ENCODE data around the gene NABP2. TPM values are rescaled to one million over a fixed set of nuclear protein-coding genes. Genes with fewer than 3 reads are reported as not detected.

Gene NABP2
- polyA plus RNA-seq, 1 donor (not counting 4 experiments of a cell fraction or from before 2014, with no cell fraction given): 53.5 TPM

DNA sequence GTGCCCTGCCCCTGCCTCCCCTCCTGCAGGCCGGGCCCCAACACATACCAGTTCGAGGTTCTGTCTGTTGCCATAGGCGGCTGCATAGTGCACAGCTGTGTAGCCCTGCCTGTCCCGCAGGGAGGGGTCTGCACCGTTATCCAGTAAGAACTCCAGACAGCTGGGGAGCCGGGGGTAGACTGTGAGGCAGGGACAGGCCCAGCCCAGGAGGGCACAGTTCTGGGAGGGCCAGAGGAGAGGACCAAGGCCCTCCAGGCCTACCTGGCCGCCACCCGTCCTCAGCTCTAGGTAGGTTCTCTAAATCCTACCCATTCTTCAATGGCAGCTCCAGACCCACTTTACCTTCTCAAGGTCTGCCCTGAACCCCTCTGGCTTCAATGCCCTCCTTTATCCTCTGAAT, 24.6 kb downstream of the NABP2 start:
- Histone ChIP-seq H3K36me3 (ENCODE audit: control insufficient read depth in 2 of 2, extremely low read depth in 1 of 2, insufficient read depth in 2 of 2, low read length in 2 of 2) (peaks cover 54 to 55% of the 10 kb centered on the region in 2 experiments), H3K27ac (ENCODE audit: control insufficient read depth, insufficient read depth, low read length) (no peak overlapping the region), H4K20me1 (ENCODE audit: control insufficient read depth, extremely low read depth, insufficient read depth, low read length) (no peaks in the 10 kb centered on the region), H3K9me3 (ENCODE audit: control insufficient read depth, low read depth, low read length) (no peaks in the 10 kb centered on the region), H3K79me2 (ENCODE audit: control insufficient read depth, insufficient read depth, low read length) (peaks cover 20% of the 10 kb centered on the region), H3K4me1 (ENCODE audit: control insufficient read depth, extremely low read depth, insufficient read depth, low read length) (no peaks in the 10 kb centered on the region), H3K4me3 (ENCODE audit: control insufficient read depth in 2 of 3, extremely low read depth in 1 of 3, insufficient read depth in 2 of 3, low read depth in 1 of 3, low read length in 3 of 3) (no peak overlapping the region), H3K27me3 (ENCODE audit: control insufficient read depth, extremely low read depth, insufficient read depth, low read length) (no peaks in the 10 kb centered on the region), H3K9ac (ENCODE audit: control insufficient read depth, extremely low read depth, insufficient read depth, low read length) (no peak overlapping the region), H2AFZ (ENCODE audit: control insufficient read depth, low read length) (no peak overlapping the region), H3K9me1 (ENCODE audit: control insufficient read depth, extremely low read depth, insufficient read depth, low read length) (no peaks in the 10 kb centered on the region), H3K4me2 (ENCODE audit: control insufficient read depth, extremely low read depth, insufficient read depth, low read depth, low read length) (no peak overlapping the region)
- FAIRE-seq (no peak), DNase-seq (ENCODE audit: low read depth, low spot score) (no peak)
- dilution Hi-C loops (cut with MboI; ENCODE audit: extremely low pct_ligation_motif_present, low sequenced_read_pairs): no loop called here
- no peak for TF ChIP-seq EZH2 (IDR thresholded peaks at IDR 0.05; ENCODE audit: low read length)
- no peak for TF ChIP-seq CTCF (optimal IDR thresholded peaks at IDR 0.05 in 1 of 3, IDR thresholded peaks at IDR 0.05 in 1 of 3, conservative IDR thresholded peaks at IDR 0.05 in 1 of 3; ENCODE audit: extremely low read depth in 1 of 3, insufficient read depth in 2 of 3, low read length in 3 of 3)

- no peaks in the 10 kb centered on the region for H3K9me3 ChIP-seq (ENCODE audit: control insufficient read depth, low read depth, low read length)
Observed at GRCh38 chr12:56252649-56253048, 28.5 kb downstream of the NABP2 start.

More at GRCh38 chr12:56252649-56253048, 28.5 kb downstream of the NABP2 start:
- TF ChIP-seq CTCF (optimal IDR thresholded peaks at IDR 0.05 in 1 of 3, IDR thresholded peaks at IDR 0.05 in 1 of 3, conservative IDR thresholded peaks at IDR 0.05 in 1 of 3; ENCODE audit: extremely low read depth in 1 of 3, insufficient read depth in 2 of 3, low read length in 3 of 3) (no peak), EZH2 (IDR thresholded peaks at IDR 0.05; ENCODE audit: low read length) (no peak)
- H3K4me2 ChIP-seq (ENCODE audit: control insufficient read depth, extremely low read depth, insufficient read depth, low read depth, low read length): no peak overlapping the region
- no peaks in the 10 kb centered on the region for H3K27me3 ChIP-seq (ENCODE audit: control insufficient read depth, extremely low read depth, insufficient read depth, low read length)
- no peak overlapping the region for H3K4me3 ChIP-seq (ENCODE audit: control insufficient read depth in 2 of 3, extremely low read depth in 1 of 3, insufficient read depth in 2 of 3, low read depth in 1 of 3, low read length in 3 of 3)
- FAIRE-seq (no peak), DNase-seq (ENCODE audit: low read depth, low spot score) (no peak)
- no peaks in the 10 kb centered on the region for H4K20me1 ChIP-seq (ENCODE audit: control insufficient read depth, extremely low read depth, insufficient read depth, low read length)
- H3K79me2 ChIP-seq (ENCODE audit: control insufficient read depth, insufficient read depth, low read length): peaks cover 53% of the 10 kb centered on the region
- peaks cover 56 to 60% of the 10 kb centered on the region in 2 experiments for H3K36me3 ChIP-seq (ENCODE audit: control insufficient read depth in 2 of 2, extremely low read depth in 1 of 2, insufficient read depth in 2 of 2, low read length in 2 of 2)
- no peak overlapping the region for H3K27ac ChIP-seq (ENCODE audit: control insufficient read depth, insufficient read depth, low read length)
- H3K9ac ChIP-seq (ENCODE audit: control insufficient read depth, extremely low read depth, insufficient read depth, low read length): no peak overlapping the region
- H3K4me1 ChIP-seq (ENCODE audit: control insufficient read depth, extremely low read depth, insufficient read depth, low read length): peaks cover 14% of the 10 kb centered on the region
- dilution Hi-C loops (cut with MboI; ENCODE audit: extremely low pct_ligation_motif_present, low sequenced_read_pairs): no loop called here
- peaks cover 3% of the 10 kb centered on the region for H3K9me1 ChIP-seq (ENCODE audit: control insufficient read depth, extremely low read depth, insufficient read depth, low read length)
- H2AFZ ChIP-seq (ENCODE audit: control insufficient read depth, low read length): no peak overlapping the region

Measured in keratinocyte (primary cell).